Keratinocyte (primary cell): Measurements from ENCODE around the gene ZNF598.

ENCODE experiments used
- EZH2 ChIP-seq: IDR thresholded peaks from one replicate; pipeline ENCODE4 v1.6.1; 2012; ENCODE audit warnings: inconsistent platforms, mild to moderate bottlenecking, low read length, moderate library complexity
- TF ChIP-seq, protein P1 (sequence below), 3 experiments: IDR thresholded peaks in 1 of 3; conservative IDR thresholded peaks in 1 of 3; optimal IDR thresholded peaks in 1 of 3; 2 replicates in 2 of 3; 3 replicates in 1 of 3; pipeline versions ENCODE3 to v1.5.1; 2011; ENCODE audit warnings: low read length in 3 of 3, mild to moderate bottlenecking in 3 of 3, moderate library complexity in 2 of 3, control low read depth in 1 of 3, inconsistent platforms in 1 of 3; ENCODE audit not compliant: insufficient read depth in 2 of 3; ENCODE audit errors: extremely low read depth in 1 of 3

DNA sequence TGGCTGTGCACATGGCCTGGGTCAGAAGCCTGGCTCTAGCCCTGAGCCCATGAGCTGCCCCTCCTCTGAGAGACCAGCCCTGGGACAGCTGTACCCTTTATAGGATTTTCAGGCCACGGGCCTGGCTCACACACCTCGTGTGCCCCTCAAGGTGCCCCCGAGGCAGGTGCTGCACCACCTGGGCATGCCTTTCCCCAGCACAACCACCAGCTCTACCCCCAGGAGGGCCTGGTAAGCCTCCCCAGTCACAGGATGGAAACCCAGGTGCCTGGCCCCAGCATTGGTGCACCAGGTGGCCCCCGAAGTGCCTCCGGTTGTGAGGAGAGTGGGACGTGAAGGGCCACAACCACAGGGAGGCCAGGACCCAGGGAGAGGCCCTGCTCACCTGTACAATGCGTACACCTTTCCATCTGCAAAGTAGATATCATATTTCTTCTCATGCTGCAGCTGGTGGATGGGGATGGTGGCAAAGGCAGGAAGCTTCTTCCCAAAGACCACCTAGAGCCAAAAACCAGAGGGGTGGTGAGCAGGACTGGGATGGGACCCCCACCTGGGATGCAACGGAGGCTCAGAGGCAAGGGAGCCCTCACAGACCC is 6.3 kb downstream of the ZNF598 start:
- TF ChIP-seq, protein P1, sequence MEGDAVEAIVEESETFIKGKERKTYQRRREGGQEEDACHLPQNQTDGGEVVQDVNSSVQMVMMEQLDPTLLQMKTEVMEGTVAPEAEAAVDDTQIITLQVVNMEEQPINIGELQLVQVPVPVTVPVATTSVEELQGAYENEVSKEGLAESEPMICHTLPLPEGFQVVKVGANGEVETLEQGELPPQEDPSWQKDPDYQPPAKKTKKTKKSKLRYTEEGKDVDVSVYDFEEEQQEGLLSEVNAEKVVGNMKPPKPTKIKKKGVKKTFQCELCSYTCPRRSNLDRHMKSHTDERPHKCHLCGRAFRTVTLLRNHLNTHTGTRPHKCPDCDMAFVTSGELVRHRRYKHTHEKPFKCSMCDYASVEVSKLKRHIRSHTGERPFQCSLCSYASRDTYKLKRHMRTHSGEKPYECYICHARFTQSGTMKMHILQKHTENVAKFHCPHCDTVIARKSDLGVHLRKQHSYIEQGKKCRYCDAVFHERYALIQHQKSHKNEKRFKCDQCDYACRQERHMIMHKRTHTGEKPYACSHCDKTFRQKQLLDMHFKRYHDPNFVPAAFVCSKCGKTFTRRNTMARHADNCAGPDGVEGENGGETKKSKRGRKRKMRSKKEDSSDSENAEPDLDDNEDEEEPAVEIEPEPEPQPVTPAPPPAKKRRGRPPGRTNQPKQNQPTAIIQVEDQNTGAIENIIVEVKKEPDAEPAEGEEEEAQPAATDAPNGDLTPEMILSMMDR (optimal IDR thresholded peaks at IDR 0.05 in 1 of 3, IDR thresholded peaks at IDR 0.05 in 1 of 3, conservative IDR thresholded peaks at IDR 0.05 in 1 of 3; ENCODE audit: extremely low read depth in 1 of 3, insufficient read depth in 2 of 3, low read length in 3 of 3) = no peak
- TF ChIP-seq EZH2 = no peak
